DOHH2 (cell line): ENCODE data around the gene NR1H2.

Source experiments
- H3F3A ChIP-seq: fragments of 200-600 bp; sonication (generic), shearing (Covaris generic); 2 replicates; pipeline ENCODE4 v1.6.0; 2016; ENCODE audit warnings: antibody characterized with exemption, mild to moderate bottlenecking; ENCODE audit not compliant: control insufficient read depth, insufficient read depth
- H3K27ac ChIP-seq: fragments of 200-600 bp; sonication (generic); 2 replicates; pipeline ENCODE4 v1.5.1; 2014; ENCODE audit warnings: low read depth, mild to moderate bottlenecking, low read length, moderate library complexity
- H3K27me3 ChIP-seq: fragments of 200-600 bp; sonication (generic); 2 replicates; pipeline ENCODE4 v1.6.1; 2014; ENCODE audit warnings: mild to moderate bottlenecking, low read length, mixed read lengths; ENCODE audit not compliant: control insufficient read depth
- H3K36me3 ChIP-seq: fragments of 200-600 bp; sonication (generic); 2 replicates; pipeline ENCODE4 v1.6.1; 2014; ENCODE audit warnings: mild to moderate bottlenecking, low read length, moderate library complexity, mixed read lengths; ENCODE audit not compliant: control insufficient read depth
- H3K4me1 ChIP-seq: fragments of 200-600 bp; sonication (generic); 2 replicates; pipeline ENCODE4 v1.6.1; 2014; ENCODE audit warnings: mild to moderate bottlenecking, low read length, mixed read lengths; ENCODE audit not compliant: control insufficient read depth
- H3K4me2 ChIP-seq: fragments of 200-600 bp; sonication (generic); 2 replicates; pipeline ENCODE4 v1.6.0; 2014; ENCODE audit warnings: mild to moderate bottlenecking, low read length, moderate library complexity
- H3K4me3 ChIP-seq: fragments of 200-600 bp; sonication (generic); 2 replicates; pipeline ENCODE4 v1.5.1; 2014; ENCODE audit warnings: mild to moderate bottlenecking, low read length, mixed read lengths
- H3K79me2 ChIP-seq: fragments of 200-600 bp; sonication (generic); 2 replicates; pipeline ENCODE4 v1.6.1; 2014; ENCODE audit warnings: mild to moderate bottlenecking, low read length, mixed read lengths; ENCODE audit not compliant: control insufficient read depth
- H3K9me2 ChIP-seq: fragments of 200-600 bp; sonication (generic); replicated peaks from 2 replicates; pipeline ENCODE4 v1.6.1; 2014; ENCODE audit warnings: mild to moderate bottlenecking, low read length, mixed read lengths; ENCODE audit not compliant: control insufficient read depth
- H3K9me3 ChIP-seq: fragments of 200-600 bp; sonication (generic); 2 replicates; pipeline ENCODE4 v1.6.1; 2014; ENCODE audit warnings: antibody characterized with exemption, low read length, mixed read lengths; ENCODE audit not compliant: control insufficient read depth, insufficient read depth
- H4K20me1 ChIP-seq: fragments of 200-600 bp; sonication (generic); 2 replicates; pipeline ENCODE4 v1.6.0; 2014; ENCODE audit warnings: low read depth, mild to moderate bottlenecking, antibody characterized with exemption, low read length, moderate library complexity; ENCODE audit not compliant: control insufficient read depth, insufficient read depth
- EZH2phosphoT487 ChIP-seq: fragments of 200-600 bp; sonication (generic); IDR thresholded peaks from 2 replicates; pipeline ENCODE4 v1.6.1; 2017; ENCODE audit warnings: borderline replicate concordance, mild to moderate bottlenecking, antibody characterized with exemption, low read length, moderate library complexity, mixed read lengths
- TF ChIP-seq, protein P1 (sequence below): fragments of 200-600 bp; sonication (generic); IDR thresholded peaks from one replicate; pipeline ENCODE4 v1.5.1; 2014; ENCODE audit warnings: antibody characterized with exemption, mild to moderate bottlenecking, low read depth, low read length; ENCODE audit not compliant: poor library complexity, severe bottlenecking

NR1H2 gene

GRCh38 chr19:50416034-50416977 lies 40.0 kb downstream of the NR1H2 start:
- peak overlapping the region; percentile 96 for H3K27ac ChIP-seq
- TF ChIP-seq, protein P1, sequence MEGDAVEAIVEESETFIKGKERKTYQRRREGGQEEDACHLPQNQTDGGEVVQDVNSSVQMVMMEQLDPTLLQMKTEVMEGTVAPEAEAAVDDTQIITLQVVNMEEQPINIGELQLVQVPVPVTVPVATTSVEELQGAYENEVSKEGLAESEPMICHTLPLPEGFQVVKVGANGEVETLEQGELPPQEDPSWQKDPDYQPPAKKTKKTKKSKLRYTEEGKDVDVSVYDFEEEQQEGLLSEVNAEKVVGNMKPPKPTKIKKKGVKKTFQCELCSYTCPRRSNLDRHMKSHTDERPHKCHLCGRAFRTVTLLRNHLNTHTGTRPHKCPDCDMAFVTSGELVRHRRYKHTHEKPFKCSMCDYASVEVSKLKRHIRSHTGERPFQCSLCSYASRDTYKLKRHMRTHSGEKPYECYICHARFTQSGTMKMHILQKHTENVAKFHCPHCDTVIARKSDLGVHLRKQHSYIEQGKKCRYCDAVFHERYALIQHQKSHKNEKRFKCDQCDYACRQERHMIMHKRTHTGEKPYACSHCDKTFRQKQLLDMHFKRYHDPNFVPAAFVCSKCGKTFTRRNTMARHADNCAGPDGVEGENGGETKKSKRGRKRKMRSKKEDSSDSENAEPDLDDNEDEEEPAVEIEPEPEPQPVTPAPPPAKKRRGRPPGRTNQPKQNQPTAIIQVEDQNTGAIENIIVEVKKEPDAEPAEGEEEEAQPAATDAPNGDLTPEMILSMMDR, result no peak
- TF ChIP-seq EZH2phosphoT487, result no peak
- H3K4me2 ChIP-seq, result peak overlapping the region; percentile 97
- H4K20me1 ChIP-seq, result 0 out of 2 replicates have a peak, but pooled peaks cover 4% of the 10 kb centered on the region
- peaks cover 45% of the 10 kb centered on the region for H3K79me2 ChIP-seq
- H3F3A ChIP-seq, result peaks cover 47% of the 10 kb centered on the region
- peaks cover 65% of the 10 kb centered on the region for H3K4me1 ChIP-seq
- H3K27me3 ChIP-seq, result no peaks in the 10 kb centered on the region
- peak overlapping the region; percentile 92 for H3K4me3 ChIP-seq
- no peaks in the 10 kb centered on the region for H3K9me3 ChIP-seq
- peaks cover 82% of the 10 kb centered on the region for H3K36me3 ChIP-seq
- no peaks in the 10 kb centered on the region for H3K9me2 ChIP-seq

GRCh38 chr19:50417111-50418081 lies 41.1 kb downstream of the NR1H2 start:
- Histone ChIP-seq H4K20me1 (peaks cover 11% of the 10 kb centered on the region; the same call in 1 of the 2 replicates), H3K9me3 (no peaks in the 10 kb centered on the region), H3K4me2 (peak overlapping the region; percentile 97), H3K27ac (peak overlapping the region; percentile 96), H3K79me2 (peaks cover 56% of the 10 kb centered on the region), H3F3A (peaks cover 50% of the 10 kb centered on the region), H3K4me3 (peak overlapping the region; percentile 92), H3K27me3 (no peaks in the 10 kb centered on the region), H3K4me1 (peaks cover 76% of the 10 kb centered on the region), H3K9me2 (no peaks in the 10 kb centered on the region), H3K36me3 (peaks cover 86% of the 10 kb centered on the region)
- TF ChIP-seq EZH2phosphoT487, result no peak
- TF ChIP-seq, protein P1, result no peak

DNA sequence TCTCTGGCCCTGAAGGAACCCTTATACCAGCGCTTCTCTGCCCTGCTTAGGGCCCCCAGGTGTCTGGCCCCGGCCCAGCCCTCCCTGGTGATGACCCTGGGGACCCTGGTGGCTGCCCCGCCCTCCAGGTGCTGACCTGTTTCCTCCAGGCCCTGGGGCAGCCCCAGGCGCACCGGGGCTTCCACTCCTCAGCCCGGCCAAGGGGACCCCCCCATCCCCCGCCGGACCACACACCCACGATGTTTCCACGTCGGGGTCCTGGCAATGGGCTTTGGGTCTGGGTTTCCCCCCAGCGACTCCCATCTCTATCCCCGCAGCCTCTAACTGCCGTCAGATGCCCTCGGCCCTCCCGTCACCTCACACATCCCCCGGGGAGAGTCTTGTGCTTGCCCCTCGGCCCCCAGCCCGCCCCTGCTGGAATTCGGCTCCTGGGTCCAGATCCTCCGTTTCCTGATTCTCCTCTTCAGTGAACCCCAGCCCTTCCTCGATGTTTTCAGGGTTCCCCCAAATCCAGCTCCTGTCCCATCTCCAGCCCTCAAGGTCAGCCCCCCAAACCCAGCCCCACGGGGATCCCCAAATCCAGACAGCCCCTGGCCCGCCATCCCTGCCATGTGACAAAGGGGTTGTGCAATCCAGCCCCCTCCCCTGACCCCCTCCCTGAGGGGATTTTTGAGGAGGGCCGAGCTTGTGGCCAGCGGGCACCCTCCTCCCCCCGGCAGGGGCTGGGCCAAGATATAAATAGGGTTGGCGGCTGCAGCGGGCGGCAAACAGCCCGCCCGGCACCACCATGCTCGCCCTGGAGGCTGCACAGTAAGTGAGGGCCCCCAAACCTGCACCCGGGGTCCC lies 42.1 kb downstream of the NR1H2 start, which contains the start of gene SPIB:
TSS of gene SPIB (plus strand) at position 763 of the 846 bp plus-strand sequence. CDS start at position 788, 25 bp downstream.
- Histone ChIP-seq H4K20me1 (peaks cover 14% of the 10 kb centered on the region; the same call in 1 of the 2 replicates), H3K27me3 (no peaks in the 10 kb centered on the region), H3K4me3 (peak within 1 kb of the TSS; percentile 92), H3K4me2 (peak within 1 kb of the TSS; percentile 97), H3K36me3 (peaks cover 86% of the 10 kb centered on the region), H3K9me2 (no peaks in the 10 kb centered on the region), H3K27ac (peak within 1 kb of the TSS; percentile 95), H3F3A (peaks cover 52% of the 10 kb centered on the region), H3K4me1 (peaks cover 85% of the 10 kb centered on the region), H3K79me2 (peaks cover 64% of the 10 kb centered on the region), H3K9me3 (no peaks in the 10 kb centered on the region)
- TF ChIP-seq, protein P1, result no peak
- TF ChIP-seq EZH2phosphoT487, result no peak
